GM19455 (cell line): Measurements from ENCODE around the gene ATF6.
"Not testable (repeated sequence)": the region's sequence is repeated elsewhere in the genome, so short reads cannot be mapped to it uniquely, and the experiment has no call there.

Source experiments
- ATAC-seq: cut with Tn5 transposase; IDR thresholded peaks from one replicate; pipeline ENCODE4 v1.9.1; 2021; ENCODE audit not compliant: unreplicated experiment

ATF6 gene

DNA sequence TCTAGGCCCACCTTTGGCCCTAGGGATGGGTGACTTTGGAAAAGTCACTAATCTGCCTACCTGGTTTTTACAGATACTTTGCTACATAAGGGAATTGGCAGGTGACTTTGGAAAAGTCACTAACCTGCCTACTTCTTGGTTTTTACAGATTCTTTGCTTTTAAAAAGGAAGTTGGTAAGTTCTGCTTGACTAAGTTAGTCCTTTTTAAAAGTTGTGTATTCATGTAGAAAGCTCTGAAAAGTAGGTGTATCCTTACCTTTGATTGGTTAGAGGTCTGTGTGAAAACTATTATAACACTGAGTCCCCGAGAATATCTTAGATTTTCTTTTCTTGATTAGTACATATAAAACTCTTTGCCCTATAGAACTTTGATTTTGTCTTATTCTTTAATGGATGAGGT is 12.4 kb downstream of the ATF6 start:
- ATAC-seq, result no peak

DNA sequence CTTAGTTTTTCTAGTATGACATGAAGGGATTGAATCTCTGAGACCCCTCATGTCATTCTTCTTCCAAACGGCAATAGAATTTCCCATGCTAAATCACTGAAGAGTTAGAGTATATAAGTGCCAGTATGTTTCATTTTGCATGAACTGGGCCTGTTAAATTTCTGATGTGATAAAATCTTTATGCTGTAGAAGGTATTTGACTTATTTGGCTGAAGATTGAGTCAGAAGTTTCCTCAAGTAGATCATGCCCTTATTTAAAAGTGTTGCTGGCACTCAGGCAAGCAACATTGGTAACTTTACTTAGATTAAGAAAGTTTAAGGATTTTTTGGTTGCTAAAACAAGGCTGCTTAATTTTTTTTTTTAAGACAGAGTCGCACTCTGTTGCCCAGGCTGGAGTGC is 13.3 kb downstream of the ATF6 start:
- ATAC-seq, result no peak

DNA sequence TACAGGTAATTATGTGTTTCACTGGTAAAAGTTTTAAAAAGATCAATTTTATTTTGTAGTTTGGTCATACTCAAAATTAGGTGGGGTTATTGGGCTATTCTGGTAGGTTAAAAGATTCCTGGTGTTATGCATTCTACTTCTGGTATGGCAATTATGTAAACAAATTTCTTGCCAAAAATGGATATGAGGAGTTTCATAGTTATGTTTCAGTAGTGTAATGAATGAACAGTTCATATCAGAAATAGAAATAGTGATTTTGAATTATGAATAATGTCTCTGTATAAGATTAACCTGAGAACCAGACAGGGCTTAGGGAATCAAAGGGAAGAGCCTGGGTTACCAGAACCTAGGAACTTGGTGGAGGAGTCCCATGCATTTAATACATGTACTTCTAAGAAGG is 15.9 kb downstream of the ATF6 start:
- no peak for ATAC-seq

DNA sequence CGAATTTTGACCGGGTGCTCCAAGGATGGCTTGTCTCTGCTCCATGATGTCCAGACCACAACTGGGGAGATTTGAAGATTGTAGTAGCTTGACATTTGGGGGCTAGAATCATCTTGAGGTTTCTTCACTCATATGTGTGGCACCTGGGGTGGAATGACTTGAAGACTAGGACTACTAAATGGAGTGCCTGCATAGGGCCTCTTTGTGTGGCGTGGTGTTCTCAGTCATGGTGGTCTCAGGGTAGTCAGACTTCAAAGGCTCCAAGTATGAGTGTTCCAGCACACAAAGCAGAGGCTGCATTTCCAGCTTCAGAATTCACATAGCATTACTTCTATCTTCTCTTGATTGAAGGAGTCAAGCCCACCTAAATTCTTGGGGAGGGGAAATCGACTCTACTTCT is 16.8 kb downstream of the ATF6 start:
- ATAC-seq, result no peak

DNA sequence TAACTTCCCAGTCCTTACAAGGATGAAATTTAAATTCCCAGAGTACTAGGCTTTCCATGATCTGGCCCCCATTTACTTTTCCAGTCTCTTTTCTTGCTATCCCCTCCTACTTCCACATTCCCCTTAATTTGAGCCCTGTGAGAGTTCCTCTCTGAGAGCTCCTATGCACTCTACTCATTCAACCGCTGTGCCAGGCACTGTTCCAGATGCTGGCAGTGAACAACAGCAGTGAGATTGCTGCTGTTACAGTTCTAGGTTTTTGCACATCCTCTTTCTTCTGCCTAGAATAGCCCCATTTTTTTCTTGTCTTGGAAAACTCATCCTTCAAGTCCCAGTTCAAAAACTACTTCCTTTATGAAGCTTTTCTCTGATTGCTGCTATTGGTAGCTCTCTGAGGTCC is 18.8 kb downstream of the ATF6 start:
- no peak for ATAC-seq

DNA sequence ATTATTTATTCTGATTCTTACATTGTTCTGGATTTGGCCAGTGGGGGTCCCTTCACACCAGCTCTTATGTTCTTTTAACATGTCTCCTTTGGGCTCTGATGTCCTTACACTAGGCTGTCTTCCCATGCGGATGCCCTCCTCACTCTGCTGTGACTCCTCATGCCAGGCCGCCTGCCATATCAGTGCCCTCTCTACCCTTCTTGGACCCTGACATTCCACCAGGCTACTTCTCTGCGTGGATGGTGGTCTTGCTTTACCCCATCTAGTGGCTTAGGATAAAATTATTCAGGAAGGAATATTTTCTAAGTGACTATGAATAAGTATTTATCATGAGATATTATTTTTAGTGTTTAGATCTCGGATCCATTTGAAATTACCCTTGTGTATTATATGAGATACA is 21.2 kb downstream of the ATF6 start:
- ATAC-seq, result no peak

DNA sequence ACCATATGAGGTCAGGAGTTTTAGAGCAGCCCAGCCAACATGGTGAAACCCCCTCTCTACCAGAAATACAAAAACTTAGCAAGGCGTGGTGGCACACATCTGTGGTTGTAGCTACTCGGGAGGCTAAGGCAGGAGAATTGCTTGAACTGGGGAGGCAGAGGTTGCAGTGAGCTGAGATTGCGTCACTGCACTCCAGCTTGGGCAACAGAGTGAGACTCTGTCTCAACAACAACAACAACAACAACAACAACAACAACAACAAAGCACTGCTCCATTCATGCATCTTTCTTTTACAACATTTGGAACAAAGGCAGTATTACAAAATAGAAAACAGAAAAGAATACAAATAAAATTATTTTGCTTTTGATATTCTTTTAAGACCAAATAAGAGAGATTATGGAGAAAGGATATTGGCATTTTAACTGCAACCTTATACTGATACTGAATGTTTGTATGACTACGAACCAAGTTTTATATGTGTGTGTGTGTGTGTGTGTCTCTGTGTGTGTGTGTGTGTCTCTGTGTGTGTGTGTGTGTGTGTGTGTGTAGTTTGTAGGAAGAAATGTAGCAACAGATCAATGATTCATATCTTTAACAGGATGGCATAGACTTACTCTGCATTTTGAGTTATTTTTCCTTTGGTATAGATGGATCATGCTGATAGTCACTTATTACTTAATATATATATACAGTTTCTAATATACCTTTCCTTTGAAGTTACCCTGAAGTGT is 24.6 kb downstream of the ATF6 start:
- no peak for ATAC-seq

DNA sequence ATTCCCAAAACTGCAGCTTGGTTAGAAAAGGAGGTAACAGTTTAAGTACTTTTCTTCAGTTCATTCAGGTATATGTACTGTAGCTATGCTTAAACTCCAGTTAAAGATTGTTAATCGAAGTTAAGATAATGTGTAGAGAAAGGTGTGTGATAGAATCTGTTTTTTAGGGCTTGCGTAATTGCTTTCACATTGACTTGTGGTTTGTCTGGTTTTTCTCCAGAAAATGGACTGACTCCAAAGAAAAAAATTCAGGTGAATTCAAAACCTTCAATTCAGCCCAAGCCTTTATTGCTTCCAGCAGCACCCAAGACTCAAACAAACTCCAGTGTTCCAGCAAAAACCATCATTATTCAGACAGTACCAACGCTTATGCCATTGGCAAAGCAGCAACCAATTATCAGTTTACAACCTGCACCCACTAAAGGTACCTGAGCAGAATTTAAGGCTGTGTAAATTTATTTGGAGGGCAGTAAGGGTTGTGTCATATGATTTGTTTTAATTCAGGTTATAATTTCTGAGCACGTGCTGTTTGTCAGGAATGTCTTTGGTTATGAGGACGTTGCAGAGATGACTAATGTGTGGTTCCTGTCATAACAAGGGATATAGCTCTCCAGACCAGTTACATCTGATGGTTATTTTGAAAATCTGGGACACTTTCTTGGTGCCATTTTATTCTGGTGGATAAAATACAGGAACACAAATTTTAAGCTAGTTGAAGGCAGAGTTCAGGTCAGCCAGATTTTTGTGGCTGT is 26.0 kb downstream of the ATF6 start:
- no peak for ATAC-seq

DNA sequence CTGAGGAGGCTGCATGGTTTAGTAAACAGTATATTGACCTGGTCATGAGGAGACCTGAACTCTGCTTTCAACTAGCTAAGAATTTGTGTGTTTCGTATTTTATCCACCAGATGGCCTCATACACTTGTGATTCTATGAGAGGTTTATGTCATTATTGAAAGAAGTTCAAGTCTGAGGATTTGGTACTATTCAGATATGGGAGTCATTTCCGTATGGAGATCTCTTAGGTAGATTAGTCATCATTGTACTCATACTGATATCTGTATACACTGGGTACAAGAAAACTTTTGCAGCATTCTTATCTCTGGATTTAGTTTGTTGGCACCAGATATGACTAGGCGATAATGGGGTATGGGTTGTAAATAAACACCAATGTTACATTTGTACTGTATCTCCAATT is 26.6 kb downstream of the ATF6 start:
- no peak for ATAC-seq

DNA sequence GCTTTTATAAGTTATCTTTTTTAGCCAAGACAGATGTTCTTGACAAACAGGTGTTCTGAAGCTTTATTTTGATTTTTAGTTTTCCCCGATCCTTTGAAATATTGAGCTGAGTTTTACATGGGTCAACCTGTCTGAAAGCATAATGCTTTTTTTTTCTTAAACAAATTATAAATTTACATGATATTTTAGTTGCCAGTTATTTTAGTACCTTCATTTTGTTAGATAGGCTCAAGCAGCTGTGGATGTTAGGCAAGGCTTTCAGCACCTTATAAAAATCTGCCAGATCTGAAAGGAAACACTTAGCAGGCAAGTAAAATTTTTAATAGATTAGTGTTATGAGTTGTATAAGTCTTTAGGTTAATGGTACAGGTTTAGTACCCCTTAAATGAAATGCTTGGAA is 33.7 kb downstream of the ATF6 start:
- ATAC-seq, result no peak

DNA sequence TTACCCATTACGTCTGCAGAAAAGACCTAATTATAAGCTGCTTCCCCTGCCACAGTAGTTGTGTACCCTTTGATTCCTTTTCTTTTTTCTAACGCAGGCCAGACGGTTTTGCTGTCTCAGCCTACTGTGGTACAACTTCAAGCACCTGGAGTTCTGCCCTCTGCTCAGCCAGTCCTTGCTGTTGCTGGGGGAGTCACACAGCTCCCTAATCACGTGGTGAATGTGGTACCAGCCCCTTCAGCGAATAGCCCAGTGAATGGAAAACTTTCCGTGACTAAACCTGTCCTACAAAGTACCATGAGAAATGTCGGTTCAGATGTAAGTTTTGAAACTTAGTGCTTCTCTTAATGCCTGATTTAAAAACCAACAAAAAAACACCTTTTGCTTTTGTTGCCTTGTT is 35.8 kb downstream of the ATF6 start:
- no peak for ATAC-seq

DNA sequence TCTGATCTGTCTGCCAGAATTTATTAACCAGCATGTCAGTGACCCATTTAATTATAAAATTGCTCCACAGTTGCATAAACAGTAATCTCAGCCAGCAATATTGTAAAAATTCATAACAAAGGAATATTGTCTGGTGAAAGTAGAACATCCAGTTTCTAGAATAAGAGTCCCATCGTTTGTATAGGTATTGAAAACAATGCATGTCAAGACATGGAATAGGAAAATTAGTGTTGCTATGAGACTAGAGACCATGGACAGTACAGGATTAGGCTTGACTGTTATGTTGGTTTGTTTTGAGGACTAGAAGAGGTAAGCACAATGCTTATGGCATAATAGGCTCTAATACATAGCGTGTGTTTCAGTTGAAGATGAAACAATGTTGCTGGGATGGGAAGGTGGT is 37.1 kb downstream of the ATF6 start:
- ATAC-seq, result no peak

DNA sequence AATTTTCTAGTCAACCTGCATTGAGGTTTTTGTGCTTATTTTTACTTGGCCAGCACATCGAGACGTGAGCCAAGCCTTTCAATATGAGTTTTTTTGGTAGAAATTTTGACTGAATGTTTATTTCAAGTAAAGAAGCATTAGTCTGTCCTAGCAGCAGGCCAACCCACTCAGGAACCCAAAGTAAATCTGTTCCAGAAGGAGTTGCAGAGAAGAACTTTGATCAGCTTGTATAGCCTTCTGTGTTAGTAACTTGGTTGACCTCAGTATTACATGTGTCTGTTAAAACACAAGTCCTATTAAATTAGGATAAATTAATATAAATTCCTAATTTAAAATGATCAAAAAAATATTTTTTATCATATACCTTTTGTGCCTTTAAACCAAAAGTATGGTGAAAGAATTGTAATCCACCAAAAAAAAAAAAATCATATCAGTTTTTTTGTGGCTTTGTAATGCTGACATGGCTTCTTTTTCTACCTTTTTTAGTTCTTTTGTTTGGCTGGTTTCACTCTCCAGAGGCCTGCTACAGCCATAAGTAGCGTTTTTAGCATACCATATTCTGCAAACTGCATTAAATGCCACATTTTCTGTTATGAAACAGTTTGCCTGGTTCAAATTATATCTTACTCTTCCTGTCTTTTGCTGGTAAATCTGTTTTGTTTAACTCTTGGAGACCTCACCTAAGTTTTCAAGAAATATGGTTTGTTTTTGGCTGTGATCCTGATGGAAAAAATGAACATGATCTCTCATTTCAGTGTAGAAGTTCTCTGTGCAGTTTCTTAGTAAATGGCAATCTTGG is 39.5 kb downstream of the ATF6 start:
- no peak for ATAC-seq

DNA sequence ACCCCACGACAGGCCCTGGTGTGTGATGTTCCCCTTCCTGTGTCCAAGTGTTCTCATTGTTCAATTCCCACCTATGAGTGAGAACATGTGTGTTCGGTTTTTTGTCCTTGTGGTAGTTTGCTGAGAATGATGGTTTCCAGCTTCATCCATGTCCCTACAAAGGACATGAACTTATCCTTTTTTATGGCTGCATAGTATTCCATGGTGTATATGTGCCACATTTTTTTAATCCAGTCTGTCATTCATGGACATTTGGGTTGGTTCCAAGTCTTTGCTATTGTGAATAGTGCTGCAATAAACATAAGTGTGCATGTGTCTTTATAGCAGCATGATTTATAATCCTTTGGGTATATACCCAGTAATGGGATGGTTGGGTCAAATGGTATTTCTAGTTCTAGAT is 43.1 kb downstream of the ATF6 start:
- not testable (repeated sequence) for ATAC-seq

DNA sequence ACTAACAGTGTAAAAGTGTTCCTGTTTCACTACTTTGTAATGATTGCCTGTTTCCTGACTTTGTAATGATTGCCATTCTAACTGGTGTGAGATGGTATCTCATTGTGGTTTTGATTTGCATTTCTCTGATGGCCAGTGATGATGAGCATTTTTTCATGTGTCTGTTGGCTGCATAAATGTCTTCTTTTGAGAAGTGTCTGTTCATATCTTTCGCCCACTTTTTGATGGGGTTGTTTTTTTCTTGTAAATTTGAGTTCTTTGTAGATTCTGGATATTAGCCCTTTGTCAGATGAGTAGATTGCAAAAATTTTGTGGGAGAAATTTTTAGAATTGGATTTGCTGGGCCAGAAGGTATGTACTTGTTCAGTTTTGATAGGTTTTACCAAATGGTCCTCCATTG is 43.5 kb downstream of the ATF6 start:
- ATAC-seq, result not testable (repeated sequence)

DNA sequence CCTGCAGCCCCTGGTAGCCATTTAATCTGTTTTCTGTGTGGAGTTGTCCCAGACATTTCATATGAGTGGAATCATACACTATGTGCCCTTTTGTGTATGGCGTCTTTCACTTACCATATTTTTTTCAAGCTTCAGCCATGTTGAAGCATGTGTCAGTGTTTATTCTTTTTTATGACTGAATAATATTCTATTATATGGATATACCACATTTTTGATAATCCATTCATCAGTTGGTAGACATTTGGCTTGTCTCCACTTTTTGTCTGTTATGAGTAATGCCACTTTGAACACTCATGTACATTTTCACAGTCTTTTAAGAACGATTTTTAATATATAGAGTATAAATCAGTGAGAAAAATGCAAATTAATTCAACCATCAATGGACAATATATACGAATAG is 44.7 kb downstream of the ATF6 start:
- no peak for ATAC-seq

DNA sequence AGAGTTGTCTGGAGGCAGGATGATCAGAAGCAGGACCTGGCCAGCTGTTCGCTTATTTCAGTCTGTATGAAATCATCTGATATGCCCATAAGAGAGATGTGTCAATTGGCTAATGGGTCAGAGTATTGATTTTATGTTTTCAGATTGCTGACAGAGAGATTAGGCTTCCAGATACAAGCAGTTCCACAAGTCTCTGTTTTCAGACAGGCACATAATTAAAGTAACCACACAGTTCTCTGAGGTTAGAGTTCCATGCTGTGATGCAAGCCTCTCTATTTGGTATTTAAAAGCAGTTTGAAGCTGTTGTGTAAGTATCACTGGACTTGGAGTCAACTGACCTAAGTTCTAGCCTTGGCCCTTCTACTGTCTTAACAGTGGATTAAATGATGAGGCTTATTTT is 50.1 kb downstream of the ATF6 start:
- ATAC-seq, result no peak

DNA sequence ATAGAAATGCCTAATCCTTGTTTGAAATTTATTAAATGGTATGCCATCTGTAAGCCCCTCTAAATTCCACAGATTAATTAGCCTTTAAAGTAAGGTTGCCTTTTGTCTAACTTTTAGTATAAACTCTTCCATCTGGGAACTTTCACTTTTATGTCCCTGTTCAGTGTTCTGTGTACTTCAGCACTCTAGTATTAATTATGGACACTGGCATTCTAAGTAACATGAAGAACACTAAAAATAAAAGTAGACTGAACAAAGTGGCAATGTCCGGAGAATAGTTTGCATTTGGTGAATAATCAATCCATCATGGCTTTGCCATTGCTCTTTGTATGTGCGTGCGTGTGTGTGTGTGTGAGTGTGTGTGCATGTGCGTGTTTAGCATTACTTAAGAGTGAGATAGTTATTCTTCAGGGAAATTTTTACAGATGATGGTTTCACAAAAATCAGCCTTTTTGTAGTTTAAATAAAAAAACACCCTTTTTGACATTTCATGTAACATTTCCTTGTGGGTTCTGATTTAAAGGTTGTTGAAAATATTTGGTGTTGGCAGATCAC is 51.1 kb downstream of the ATF6 start:
- no peak for ATAC-seq

DNA sequence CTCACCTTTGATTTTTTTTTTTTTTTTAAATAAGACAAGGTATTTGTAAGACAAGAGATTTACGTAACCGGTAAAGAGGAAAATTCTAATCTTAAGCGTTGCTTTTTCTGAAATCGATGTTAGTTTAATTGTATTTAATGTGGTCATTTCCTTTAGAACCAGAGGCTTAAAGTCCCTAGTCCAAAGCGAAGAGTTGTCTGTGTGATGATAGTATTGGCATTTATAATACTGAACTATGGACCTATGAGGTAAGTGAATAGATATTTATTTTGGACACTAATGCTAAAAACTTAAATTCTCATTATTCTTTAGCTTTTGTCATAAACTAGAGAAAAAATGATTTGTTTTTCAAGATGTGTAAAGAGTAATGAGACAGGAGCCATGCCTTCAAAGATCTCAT is 54.8 kb downstream of the ATF6 start:
- ATAC-seq, result no peak

DNA sequence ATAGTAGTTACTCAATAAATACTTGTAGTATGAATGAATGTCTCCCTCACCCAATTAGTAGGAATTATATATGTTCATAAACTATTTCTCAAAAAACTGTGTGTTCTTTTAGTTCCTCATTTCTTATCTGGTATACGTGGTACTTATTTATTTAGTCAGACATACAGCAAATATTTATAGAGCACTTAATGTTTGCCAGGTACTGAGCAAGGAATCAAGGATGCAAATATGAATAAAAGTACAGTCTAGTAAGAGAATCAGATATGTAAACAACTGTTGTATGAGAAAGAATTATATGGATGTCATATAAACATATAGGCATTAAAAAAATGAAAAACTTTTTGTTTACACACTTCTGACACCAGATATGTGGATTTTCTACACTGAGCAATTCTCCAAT is 58.5 kb downstream of the ATF6 start:
- ATAC-seq, result no peak

DNA sequence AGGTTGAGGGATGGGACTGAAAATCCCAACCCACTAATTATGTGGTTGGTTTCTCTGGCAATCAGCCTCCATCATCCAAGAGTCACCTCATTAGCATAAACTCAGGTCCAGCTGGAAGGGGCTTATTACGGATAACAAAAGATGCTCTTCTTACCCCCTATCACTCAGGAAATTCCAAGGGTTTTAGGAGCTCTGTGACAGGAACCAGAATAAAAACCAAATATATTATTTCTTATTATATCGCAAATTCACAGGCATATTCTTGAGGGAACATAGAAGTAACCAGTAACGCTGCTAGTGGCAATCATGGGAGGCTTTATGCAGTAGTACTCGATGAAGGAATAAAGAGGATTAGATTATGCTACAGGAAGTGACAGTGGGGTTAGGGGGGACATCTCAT is 59.7 kb downstream of the ATF6 start:
- ATAC-seq, result no peak

DNA sequence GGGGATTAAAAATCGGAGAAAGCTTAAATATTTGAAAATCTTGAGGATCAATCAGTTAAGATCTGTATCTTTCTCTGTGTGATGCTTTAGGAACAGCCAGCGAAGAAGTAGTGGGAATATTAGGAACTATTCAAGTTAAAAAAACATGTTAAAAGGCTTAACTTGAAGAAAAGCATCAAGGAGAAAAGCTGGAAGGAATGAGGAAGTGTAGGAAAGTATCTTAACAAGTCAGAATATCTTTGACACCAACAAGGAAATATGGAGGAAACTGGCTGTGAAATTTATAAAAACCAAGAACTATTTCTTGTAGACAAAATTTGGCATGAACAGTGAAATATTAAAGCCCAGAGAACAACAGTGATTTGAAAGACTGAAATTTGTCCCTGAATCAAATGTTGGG is 60.4 kb downstream of the ATF6 start:
- ATAC-seq, result no peak
